Adrenal gland (tissue), 12 donors: ENCODE results near the gene C9orf78. TPM values are rescaled to one million over a fixed set of nuclear protein-coding genes. Genes with fewer than 3 reads are reported as not detected.

ENCODE experiments used
- DNase-seq, 7 donors: peaks; one replicate each; pipeline ENCODE4 v3.0.0-alpha.2; 2019 to 2020
- H3K27ac ChIP-seq, 5 donors: fragments of 200-600 bp; sonication (generic) in 4 of 5; 1 replicate in 3 of 5; 2 replicates in 2 of 5; pipeline versions ENCODE4 v1.5.1 to v1.8.0; 2016 to 2020; ENCODE audit warnings: mild to moderate bottlenecking in 1 of 5
- H3K27me3 ChIP-seq: fragments of 200-600 bp; 2 replicates; pipeline ENCODE4 v1.8.0; 2021
- H3K36me3 ChIP-seq, 2 donors: fragments of 200-600 bp; replicated peaks in 1 of 2; 1 replicate in 1 of 2; 2 replicates in 1 of 2; pipeline versions ENCODE4 v1.5.1 to v1.8.0; 2018 to 2022
- H3K4me1 ChIP-seq, 2 donors: fragments of 200-600 bp; replicated peaks in 1 of 2; 1 replicate in 1 of 2; 2 replicates in 1 of 2; pipeline versions ENCODE4 v1.5.1 to v1.8.0; 2018 to 2021
- H3K4me3 ChIP-seq, 4 donors: fragments of 200-600 bp; sonication (generic) in 3 of 4; one replicate each; pipeline ENCODE4 v1.5.1; 2016 to 2018
- H3K9me3 ChIP-seq, 3 donors: fragments of 200-600 bp; sonication (generic) in 1 of 3; replicated peaks in 1 of 3; 1 replicate in 2 of 3; 2 replicates in 1 of 3; pipeline versions ENCODE4 v1.5.1 to v1.8.0; 2016 to 2021
- POLR2A ChIP-seq, 2 donors: fragments of 450-650 bp; IDR thresholded peaks; one replicate each; pipeline ENCODE4 v1.6.1; 2017; ENCODE audit warnings: antibody characterized with exemption in 2 of 2, mild to moderate bottlenecking in 2 of 2, moderate library complexity in 1 of 2
- WGBS, 4 donors: extraction: QIAGEN DNeasy Blood & Tissue Kit in 2 of 4; methylation state at CpG; one replicate each; pipeline versions ENCODE4 v1.1.5 to v1.1.7; 2013 to 2017; 5-methylcytosine and 5-hydroxymethylcytosine counted together
- intact Hi-C, 2 donors: fragments of 100-400 bp; cut with DNase I; formaldehyde crosslinking; loops; one replicate each; pipeline versions ENCODE4 v1.14.1 to v1.15.0; 2022 to 2023
- polyA plus RNA-seq, 3 donors: library from polyadenylated mRNA; stranded (reverse); fragments of 200-250 nt in 2 of 3; fragments of 350-450 nt in 1 of 3; fragmentation: Illumina TruSeq in 1 of 3; extraction: RNeasy Lipid Tissue Mini Kit (QIAGEN cat#74804) in 1 of 3; gene quantifications; one replicate each; pipeline ENCODE4 v1.2.3, GENCODE V29; 2013 to 2014
- total RNA-seq, 9 donors: library from RNA; depleted of rRNA in 4 of 9; stranded (reverse); fragments of >200 nt in 4 of 9; fragments of 120-200 nt in 1 of 9; fragmentation: NEBNext Ultra II Directional in 1 of 9; extraction: Animal tissue kit (Norgen Biotek cat#: 25700) in 1 of 9; gene quantifications; one replicate each; pipeline versions ENCODE4 v1.1.0 to v1.2.4, GENCODE V29; 2013 to 2023
- TF ChIP-seq, protein P1 (sequence below), 6 experiments: fragments of 450-650 bp in 4 of 6; fragments of 200-600 bp in 2 of 6; sonication (generic) in 1 of 6; IDR thresholded peaks; 1 replicate in 5 of 6; 2 replicates in 1 of 6; pipeline versions ENCODE4 v1.5.1 to v1.8.0; 2016 to 2021; ENCODE audit warnings: antibody characterized with exemption in 6 of 6, mild to moderate bottlenecking in 2 of 6, moderate library complexity in 1 of 6
- donor health status: healthy with polysubstance abuse.
- donor health status: Bipolar disorder and iron deficiency.
- donor health status: DM: yes; HTN: yes; CAD: no.
- donor health status: DM: no; HTN: no; CAD: no.
- donor health status: DM: no; HTN: no; CAD: no.
- donor health status: DM: yes; HTN: yes; CAD: no.

C9orf78 gene
- total and polyA plus RNA-seq, 12 donors: 35.6 to 116 (median 43.2) TPM

DNA sequence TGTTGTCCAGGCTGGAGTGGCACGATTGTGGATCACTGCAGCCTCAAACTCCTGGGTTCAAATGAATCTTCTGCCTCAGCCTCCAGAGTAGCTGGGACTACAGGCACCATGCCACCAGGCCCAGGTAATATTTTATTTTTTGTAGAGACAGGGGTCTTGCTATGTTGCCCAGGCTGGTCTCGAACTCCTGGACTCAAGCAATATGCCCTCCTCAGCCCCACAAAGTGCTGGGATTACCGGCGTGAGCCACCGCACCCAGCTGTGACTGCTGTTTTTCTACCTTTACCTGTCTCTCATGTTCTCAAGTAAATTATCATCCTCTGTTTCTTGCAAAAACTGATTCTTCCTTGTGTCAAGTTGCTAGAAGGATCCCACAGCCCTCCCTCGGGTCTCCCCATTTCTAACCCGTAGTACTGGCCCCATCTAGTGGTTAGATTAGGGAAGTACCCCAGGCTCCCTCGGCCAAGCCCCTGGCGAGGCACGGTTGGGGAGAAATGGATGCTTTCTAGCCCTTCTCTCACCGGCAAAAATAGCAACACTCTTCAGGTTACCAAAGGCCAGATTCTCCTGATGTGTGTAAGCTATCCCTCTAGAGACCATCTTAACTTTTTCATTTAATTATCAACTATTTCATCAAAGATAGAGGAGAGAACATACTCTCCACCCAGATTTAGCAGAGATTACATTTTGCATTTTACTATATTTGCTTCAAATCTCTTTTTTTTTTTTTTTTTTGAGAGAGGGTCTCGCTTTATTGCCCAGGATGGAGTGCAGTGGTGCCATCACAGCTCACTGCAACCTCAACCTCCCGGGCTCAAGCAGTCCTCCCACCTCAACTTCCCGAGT lies 51.3 kb downstream of the C9orf78 start:
- intact Hi-C loops: loop anchor here in 1 of 2 donors (2.0 to 5.0 kb wide), 2 partner anchors 47 to 141 kb away; partner anchors contain the start of gene ASB6
- H3K4me1 ChIP-seq: no peaks in the 10 kb centered on the region
- peak; percentile 71 to 89 (median 80) for DNase-seq

DNA sequence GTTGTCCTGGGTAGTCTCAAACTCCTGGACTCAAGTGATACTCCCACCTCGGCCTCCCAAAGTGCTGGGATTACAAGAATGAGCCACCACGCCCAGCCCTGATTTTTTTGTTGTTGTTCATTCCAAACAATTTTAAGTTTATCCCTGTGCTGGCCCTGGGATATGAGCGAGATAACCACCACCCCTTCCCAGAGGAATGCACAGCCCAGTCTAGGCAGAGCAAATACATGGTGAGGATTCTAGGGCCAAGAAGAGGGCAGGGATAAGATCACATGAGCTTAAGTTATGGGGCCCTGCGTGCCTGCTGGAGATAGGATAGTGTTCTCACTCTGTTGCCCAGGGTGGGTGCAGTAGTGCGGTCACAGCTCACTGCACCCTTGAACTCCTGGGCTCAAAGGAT lies 53.1 kb downstream of the C9orf78 start:
- H3K4me3 ChIP-seq: no peak overlapping the region
- intact Hi-C loops: loop anchor here in 1 of 2 donors (5.0 kb wide), 1 partner anchor 140 kb away; the partner anchor contains the start of gene ASB6

More for the DNA sequence above, 51.3 kb downstream of the C9orf78 start:
- Histone ChIP-seq H3K27ac (no peak overlapping the region), H3K9me3 (no peaks in the 10 kb centered on the region), H3K4me3 (no peak overlapping the region), H3K27me3 (peaks cover 7% of the 10 kb centered on the region), H3K36me3 (no peaks in the 10 kb centered on the region)
- 28 to 33% (median 31%) methylated on average over 14 of the region's 14 CpGs for WGBS, 4 donors
- TF ChIP-seq POLR2A (IDR thresholded peaks at IDR 0.05): no peak
- TF ChIP-seq, protein P1, sequence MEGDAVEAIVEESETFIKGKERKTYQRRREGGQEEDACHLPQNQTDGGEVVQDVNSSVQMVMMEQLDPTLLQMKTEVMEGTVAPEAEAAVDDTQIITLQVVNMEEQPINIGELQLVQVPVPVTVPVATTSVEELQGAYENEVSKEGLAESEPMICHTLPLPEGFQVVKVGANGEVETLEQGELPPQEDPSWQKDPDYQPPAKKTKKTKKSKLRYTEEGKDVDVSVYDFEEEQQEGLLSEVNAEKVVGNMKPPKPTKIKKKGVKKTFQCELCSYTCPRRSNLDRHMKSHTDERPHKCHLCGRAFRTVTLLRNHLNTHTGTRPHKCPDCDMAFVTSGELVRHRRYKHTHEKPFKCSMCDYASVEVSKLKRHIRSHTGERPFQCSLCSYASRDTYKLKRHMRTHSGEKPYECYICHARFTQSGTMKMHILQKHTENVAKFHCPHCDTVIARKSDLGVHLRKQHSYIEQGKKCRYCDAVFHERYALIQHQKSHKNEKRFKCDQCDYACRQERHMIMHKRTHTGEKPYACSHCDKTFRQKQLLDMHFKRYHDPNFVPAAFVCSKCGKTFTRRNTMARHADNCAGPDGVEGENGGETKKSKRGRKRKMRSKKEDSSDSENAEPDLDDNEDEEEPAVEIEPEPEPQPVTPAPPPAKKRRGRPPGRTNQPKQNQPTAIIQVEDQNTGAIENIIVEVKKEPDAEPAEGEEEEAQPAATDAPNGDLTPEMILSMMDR (IDR thresholded peaks at IDR 0.05): peak; percentile 89 to 97 (median 94)

GRCh38 chr9:129781131-129781530 lies 53.9 kb downstream of the C9orf78 start:
- TF ChIP-seq, protein P1 (IDR thresholded peaks at IDR 0.05): no peak
- no peak for TF ChIP-seq POLR2A (IDR thresholded peaks at IDR 0.05)
- H3K27ac ChIP-seq: no peak overlapping the region
- no peak for DNase-seq
- intact Hi-C loops: loop anchor here in 1 of 2 donors (5.0 kb wide), 1 partner anchor 139 kb away; the partner anchor contains the start of gene ASB6
- 81 to 85% (median 82%) methylated on average over 8 of the region's 8 CpGs for WGBS, 4 donors
- H3K27me3 ChIP-seq: no peaks in the 10 kb centered on the region
- no peaks in the 10 kb centered on the region for H3K36me3 ChIP-seq
- H3K4me3 ChIP-seq: no peak overlapping the region
- peaks cover 7 to 14% of the 10 kb centered on the region in 2 donors for H3K4me1 ChIP-seq
- no peaks in the 10 kb centered on the region for H3K9me3 ChIP-seq

More for the DNA sequence above, 53.1 kb downstream of the C9orf78 start:
- Histone ChIP-seq H3K27me3 (no peaks in the 10 kb centered on the region), H3K9me3 (no peaks in the 10 kb centered on the region), H3K4me1 (peaks cover 7 to 9% of the 10 kb centered on the region in 2 donors), H3K36me3 (no peaks in the 10 kb centered on the region), H3K27ac (no peak overlapping the region)
- 59 to 79% (median 74%) methylated on average over 4 to 5 of the region's 5 CpGs for WGBS, 4 donors
- DNase-seq: no peak
- no peak for TF ChIP-seq POLR2A (IDR thresholded peaks at IDR 0.05)
- TF ChIP-seq, protein P1 (IDR thresholded peaks at IDR 0.05): no peak

- WGBS, 4 donors: 88 to 96% (median 92%) methylated on average over 7 of the region's 7 CpGs
- TF ChIP-seq POLR2A (IDR thresholded peaks at IDR 0.05): no peak
- TF ChIP-seq, protein P1 (IDR thresholded peaks at IDR 0.05): no peak
- H3K9me3 ChIP-seq: no peaks in the 10 kb centered on the region
- intact Hi-C loops: loop anchor here (2.0 to 5.0 kb wide), 2 partner anchors 37 to 137 kb away; partner anchors contain the start of gene ASB6 (in 1 of the 2)
- H3K27ac ChIP-seq: no peak overlapping the region
- H3K27me3 ChIP-seq: no peaks in the 10 kb centered on the region
- no peak overlapping the region for H3K4me3 ChIP-seq
- no peak for DNase-seq
- peaks cover 7 to 14% of the 10 kb centered on the region in 2 donors for H3K4me1 ChIP-seq
- H3K36me3 ChIP-seq: no peaks in the 10 kb centered on the region
Observed at GRCh38 chr9:129779560-129780190, 55.4 kb downstream of the C9orf78 start.
